NOMO-1 treated with DMSO at 0.1 percent for 48 hours (cell line): ENCODE data around the gene DSN1.

Source experiments
- DNase-seq: peaks from one replicate; lab custom pipeline; 2025; ENCODE audit not compliant: unreplicated experiment; lab: John Stamatoyannopoulos, UW

Gene DSN1

DNA sequence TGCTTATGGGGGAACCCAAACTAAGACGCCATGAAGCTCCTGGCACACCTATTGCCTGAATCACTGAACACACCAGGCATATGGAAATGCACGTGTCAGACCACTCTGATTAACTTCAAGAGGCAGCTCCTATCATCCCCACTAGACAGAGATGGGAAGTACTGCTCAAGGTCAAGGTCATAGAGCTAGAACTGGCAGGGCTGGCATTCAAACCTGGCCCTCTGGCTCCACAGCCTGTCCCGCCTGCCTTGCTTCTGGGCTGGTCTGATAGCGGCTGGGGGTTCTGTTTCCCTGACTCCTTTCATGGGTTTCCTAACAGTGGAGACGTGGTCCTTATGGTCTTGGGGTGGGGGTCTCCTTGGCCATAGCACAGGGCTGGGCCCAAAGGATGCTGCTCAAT is 22.6 kb upstream of the DSN1 start:
- no peak for DNase-seq

DNA sequence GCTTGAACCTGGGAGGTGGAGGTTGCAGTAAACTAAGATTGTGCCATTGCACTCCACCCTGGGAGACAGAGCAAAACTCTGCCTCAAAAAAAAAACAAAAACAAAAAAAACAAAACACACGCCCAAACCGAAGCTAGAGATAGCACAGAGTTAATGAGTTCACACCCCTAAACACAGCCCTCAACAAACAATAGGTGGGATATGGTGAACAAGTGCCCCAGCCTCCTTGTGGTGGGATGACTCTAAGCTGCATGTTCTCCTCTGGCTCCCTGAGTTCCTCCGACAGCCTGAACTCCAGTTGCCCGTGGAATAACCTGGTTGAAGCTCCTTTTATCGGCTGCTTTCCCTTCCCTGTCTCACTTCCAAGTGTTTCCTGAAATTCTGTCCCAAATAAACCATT is 22.1 kb upstream of the DSN1 start:
- DNase-seq = no peak

DNA sequence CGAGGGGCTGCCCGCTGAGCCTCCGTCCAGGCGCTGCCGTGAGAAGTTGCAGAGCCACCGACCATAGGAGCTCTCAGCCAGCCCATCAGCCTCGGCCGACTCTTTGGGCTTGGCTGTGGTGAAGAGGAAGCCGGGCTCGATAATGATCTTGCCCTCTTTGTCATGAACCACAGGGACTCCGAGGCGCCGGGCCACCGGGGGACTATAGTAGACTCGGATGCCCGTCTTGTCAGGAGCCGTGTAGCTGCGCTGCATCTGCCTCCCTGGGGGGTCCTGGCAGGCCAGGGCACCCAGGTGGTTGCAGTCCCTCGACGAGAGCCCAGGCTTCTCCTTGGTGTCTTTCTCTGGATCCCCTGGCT is 20.5 kb upstream of the DSN1 start:
- no peak for DNase-seq

GRCh38 chr20:36793294-36794115 is 19.9 kb upstream of the DSN1 start:
- DNase-seq = no peak

- no peak for DNase-seq
These were observed 18.9 kb upstream of the DSN1 start for GRCh38 chr20:36792422-36792821.

GRCh38 chr20:36791862-36792261 is 18.3 kb upstream of the DSN1 start:
- DNase-seq = no peak

GRCh38 chr20:36786663-36787062 is 13.1 kb upstream of the DSN1 start:
- no peak for DNase-seq

DNA sequence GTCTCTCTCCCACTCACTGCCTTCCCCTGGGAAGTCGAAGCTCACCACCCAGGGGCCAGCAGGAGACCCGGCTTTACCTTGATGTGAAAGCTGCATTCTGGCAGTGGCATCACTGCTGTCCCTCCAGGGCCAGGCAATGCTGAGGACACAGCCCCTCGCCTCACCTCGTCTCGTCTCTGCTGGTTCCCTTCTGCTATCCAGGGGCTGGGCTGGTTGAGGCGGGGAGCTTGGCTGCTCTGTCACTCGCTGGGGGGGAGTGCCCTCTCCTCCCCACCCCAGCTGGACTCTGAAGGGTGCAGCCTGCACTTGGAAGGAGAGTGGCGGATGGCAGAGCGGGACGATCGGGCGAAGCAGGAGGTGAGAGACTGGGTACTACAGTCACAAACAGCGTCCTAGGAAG is 12.7 kb upstream of the DSN1 start:
- DNase-seq = no peak

- no peak for DNase-seq
These were observed 11.7 kb upstream of the DSN1 start for GRCh38 chr20:36785308-36785707.

- DNase-seq = no peak
These were observed 11.3 kb upstream of the DSN1 start for GRCh38 chr20:36784900-36785299.

DNA sequence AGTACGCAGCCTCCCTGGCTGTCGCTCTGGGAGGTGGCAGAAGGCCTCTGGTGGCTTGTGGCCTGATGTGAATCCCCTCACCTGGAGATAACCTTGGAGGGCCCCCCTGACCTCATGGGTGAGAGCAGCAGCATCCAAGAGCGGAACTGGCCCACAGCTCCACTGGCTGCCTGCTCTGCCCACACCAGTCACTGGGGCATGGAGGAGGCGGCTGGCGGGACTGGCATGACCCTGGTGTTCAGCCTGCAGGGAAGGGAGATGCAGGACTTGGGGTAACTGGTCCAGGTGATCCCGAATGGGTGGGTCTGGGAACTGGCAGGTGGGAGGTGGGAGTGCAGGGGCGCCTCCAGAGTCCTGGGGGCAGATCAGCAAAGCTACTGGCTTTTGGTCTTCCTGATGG is 10.6 kb upstream of the DSN1 start:
- DNase-seq = no peak

DNA sequence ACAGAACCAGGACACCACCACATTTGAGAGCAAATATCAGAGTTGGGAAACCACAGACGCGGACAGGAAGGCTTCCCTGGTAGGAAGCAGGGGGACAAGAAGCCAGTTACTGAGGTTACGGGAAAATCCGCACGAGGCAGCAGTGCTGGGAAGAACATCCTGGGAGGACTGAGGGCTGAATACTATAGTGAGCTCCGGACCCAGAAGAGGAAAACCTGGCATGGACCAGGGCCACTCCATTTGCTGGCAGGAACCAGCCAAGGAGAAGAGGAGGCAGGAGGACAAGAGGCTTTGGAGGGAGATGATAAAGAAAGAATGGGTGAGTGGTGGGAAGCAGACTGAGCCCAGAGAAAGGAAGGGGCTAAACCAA is 6.1 kb upstream of the DSN1 start:
- no peak for DNase-seq

- no peak for DNase-seq
These were observed 5.5 kb upstream of the DSN1 start for GRCh38 chr20:36778831-36779655.

- DNase-seq = no peak
These were observed 4.0 kb upstream of the DSN1 start for GRCh38 chr20:36777576-36777975.

DNA sequence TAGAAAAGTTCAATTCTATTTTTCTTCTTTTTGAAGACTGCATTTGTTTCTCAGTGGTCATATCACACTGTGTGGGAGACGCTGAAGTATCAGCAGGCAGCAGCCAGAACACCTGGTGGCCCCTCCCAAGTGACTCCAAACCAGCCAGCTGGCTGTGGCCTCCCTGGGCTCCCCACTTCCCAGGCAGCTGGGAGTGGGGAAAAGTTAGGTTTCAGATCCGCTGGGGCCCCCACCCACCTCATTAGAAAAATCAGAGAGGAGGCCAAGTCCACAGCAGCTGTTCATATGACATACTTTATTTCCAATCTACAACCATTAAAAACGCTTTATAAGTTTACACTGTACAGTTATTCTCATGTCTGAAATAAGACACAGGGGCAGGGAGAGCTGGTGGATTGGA is 3.6 kb upstream of the DSN1 start:
- DNase-seq = no peak

DNA sequence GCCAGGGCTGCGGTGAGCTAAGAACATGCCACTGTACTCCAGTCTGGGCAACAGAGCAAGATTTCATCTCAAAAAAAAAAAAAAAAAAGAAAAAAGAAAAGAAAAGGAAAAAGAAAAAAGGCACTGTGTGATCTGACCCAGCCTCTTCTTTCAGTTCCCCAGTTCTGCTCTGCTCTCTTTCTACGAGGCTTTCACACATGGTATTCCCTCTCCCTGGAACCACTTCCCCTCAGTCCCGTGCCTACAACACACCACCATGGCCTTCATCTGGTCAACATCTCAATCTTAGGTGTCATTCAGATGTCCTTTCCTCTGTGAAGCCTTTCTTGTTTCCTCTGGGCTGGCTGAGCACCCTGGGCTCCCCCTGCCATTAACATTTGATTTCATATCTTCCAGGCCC is 2.3 kb upstream of the DSN1 start:
- no peak for DNase-seq

DNA sequence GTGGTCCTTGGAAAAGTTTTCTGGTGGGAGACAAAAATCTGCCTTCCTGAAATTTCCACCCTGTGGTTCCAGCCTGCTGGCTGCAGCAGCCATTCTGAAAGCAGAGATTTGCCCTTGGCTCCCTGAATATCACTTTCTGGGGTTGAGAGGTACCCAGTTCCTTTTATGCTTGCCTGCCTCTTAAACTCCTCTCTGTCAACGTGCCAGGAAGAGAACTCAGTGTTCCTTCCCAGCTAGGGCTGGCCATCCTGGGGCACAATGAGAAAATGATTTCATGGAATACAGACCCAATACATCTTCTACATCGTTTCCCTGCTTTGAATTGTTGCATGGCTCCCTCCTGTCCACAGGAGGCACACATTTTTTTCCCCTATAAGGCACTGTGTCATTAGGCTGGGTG is 1.6 kb upstream of the DSN1 start:
- no peak for DNase-seq

DNA sequence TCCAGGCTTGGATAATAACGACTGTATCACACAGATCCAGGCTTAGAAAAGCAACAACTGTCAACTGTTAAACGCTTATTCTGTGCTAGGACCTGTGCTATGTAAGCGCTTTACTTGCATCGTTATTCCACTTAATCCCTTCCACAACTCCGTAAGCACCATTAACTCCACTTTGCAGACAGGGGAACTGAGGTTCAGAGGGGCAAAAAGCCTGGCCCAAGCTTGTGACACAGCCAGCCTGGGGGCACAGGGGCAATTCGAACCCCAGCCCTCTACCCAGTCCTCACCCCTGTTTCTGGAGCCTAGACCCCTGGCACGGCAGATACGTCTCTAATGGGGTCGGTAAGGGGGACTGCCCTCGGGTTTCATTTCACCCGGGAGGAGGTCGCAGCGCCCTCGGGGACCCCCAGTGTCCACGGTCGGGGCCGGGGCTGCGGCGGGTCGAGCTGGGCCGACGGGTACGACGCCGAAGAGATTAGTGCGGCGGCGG is 411 bp downstream of the DSN1 start:
- DNase-seq = no peak

- no peak for DNase-seq
These were observed 2.9 kb downstream of the DSN1 start for GRCh38 chr20:36770680-36771079.

GRCh38 chr20:36768768-36769430 is 4.7 kb downstream of the DSN1 start:
- DNase-seq = no peak

DNA sequence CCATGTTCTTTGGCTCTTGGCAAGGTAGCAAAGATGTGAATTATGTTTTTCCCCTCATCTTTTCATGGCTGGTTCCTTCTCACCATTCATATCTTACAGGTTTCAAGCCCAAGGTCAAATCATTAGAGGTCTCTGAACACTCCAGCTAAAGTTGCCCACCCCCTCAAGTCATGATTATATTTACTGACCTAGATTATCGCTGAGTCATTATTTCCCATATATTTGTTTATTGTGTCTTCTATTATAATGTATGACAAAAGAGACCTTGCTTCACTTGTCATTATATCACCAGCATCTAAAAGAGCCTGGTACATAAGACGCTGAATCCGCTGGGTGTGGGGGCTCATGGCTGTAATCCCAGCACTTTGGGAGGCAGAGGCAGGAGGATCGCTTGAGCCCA is 12.4 kb downstream of the DSN1 start:
- no peak for DNase-seq

- DNase-seq = no peak
These were observed 12.9 kb downstream of the DSN1 start for GRCh38 chr20:36760647-36761046.
